GM21825 (cell line): ENCODE results near the gene KIAA1671.

ENCODE experiments used
- ATAC-seq: cut with Tn5 transposase; IDR thresholded peaks from one replicate; pipeline ENCODE4 v1.9.1; 2021; ENCODE audit warnings: mild to moderate bottlenecking, moderate library complexity; ENCODE audit not compliant: unreplicated experiment

KIAA1671 gene

GRCh38 chr22:25084405-25085107 is 132.0 kb downstream of the KIAA1671 start:
- no peak for ATAC-seq

- no peak for ATAC-seq
Measured at GRCh38 chr22:25085156-25085555, 132.6 kb downstream of the KIAA1671 start.

DNA sequence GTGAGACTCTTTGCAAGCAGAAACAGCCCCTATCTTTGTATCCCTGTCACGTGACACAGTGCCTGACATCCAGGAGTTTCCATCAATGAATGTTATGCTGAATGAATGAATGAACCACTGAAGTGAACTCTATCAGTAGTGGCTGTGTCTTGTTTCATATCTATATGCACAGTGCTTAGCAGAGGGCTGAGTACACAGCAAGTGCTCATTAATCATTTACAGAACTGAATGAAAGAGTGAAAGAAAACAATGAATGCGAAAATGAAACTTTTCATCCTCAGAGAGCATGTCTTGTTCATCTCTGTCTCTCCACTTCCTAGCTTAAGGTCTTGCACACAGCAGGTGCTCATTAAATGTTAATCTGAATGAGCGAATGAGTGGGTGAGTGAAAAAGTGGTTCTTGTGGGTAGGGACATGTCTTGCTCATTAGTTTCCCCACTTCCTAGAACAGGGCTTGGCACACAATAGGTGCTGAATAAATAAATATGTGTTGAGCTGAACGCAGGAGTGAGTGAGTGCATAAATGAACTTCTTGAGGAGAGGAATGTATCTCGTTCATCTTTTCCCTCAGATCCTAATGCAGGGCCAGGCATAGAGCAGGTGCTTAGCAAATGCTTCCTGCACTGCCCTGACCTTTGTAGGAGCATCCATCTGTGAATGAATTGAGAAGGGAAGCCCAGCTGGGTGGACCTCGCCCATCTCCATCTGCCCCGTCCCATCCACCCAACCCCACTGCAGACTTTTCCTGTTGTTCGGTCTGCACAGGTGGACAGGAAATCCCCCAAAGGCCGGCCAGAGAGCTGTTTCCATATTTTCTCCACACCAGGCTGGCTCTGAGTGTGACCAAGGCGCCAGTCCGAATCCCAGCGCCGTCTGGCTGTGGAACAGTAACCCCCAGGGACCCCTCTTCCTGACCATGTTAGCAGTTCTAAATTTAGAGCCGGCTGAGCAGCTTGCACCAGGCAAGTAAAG is 133.7 kb downstream of the KIAA1671 start:
- ATAC-seq: peak; percentile 70

DNA sequence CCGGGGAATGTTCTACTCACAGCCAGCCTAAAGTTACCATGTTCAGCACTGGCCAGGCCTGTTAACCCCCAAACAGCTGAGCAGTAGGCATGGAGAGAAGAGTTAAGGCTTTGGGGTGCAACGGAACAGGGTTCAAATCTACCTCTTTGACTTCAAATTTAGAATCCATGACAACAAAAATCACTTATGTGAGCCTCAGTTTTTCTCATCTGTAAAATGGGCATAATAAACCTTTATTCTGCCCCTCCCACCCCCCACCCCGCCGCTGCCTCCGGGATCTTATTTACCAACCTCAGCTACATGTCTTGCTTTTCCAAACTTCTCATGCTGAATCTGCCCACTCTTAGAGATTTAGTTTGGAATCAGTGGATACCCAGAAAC is 134.4 kb downstream of the KIAA1671 start:
- ATAC-seq: peak; percentile 5

- ATAC-seq: no peak
Measured at GRCh38 chr22:25090225-25090890, 137.8 kb downstream of the KIAA1671 start.

DNA sequence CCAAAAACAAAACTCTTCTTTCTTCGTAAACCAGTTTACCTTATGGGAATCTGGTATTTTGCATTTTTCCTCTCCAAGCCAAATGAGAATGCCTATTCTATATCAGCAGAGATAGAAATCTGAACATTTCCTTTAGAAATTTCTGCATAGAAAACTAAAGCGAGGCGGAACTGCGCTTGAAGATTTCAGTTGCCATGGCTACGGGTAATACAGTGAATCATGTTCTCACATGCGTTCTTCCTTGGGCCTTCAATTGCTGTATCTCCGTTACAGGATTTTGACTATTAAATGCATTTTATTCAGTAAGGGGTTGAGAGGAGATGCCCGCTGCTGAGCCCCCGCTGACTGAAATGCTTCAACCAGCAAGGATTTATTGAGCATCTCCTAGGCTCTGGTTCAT is 138.9 kb downstream of the KIAA1671 start:
- no peak for ATAC-seq

GRCh38 chr22:25092119-25092518 is 139.6 kb downstream of the KIAA1671 start:
- no peak for ATAC-seq

DNA sequence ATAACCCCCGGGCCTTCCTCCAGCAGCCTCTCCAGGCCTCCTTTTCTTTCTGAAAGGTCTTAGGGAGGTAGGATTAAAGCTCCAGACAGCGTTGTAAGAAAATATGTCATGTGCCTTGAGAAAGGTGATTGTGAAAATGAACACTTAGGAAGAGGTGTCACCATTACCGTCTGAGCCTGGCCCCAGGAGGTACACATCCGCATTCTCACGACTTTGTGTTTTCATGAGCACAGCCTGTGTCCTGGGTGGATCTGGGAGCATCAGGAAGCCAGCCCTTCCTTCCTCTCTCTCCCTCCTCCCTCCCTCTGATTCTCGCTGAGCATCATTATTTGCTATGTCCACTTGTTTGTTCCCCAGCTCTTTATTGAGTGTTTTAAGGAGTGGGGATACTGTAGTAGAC is 142.1 kb downstream of the KIAA1671 start:
- no peak for ATAC-seq

DNA sequence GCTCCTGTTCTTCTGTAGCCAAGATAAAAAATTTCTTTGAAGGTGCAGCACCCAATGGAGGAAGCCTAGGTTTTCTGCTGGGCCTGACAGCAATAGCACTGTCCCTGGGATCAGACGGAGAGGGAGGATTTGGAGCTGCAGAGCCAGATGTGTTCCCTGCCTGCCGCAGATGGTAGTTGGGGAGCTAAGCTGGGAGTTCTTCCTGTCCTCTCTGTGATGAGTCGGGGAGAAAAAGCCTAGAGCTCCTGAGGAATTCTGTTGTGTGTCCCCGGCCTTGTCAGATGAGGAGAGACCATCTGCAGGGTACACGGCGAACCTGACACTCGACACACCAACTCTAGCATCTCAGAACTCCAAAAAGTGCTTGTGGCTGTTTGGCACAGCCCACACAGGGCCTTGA is 143.4 kb downstream of the KIAA1671 start:
- no peak for ATAC-seq

DNA sequence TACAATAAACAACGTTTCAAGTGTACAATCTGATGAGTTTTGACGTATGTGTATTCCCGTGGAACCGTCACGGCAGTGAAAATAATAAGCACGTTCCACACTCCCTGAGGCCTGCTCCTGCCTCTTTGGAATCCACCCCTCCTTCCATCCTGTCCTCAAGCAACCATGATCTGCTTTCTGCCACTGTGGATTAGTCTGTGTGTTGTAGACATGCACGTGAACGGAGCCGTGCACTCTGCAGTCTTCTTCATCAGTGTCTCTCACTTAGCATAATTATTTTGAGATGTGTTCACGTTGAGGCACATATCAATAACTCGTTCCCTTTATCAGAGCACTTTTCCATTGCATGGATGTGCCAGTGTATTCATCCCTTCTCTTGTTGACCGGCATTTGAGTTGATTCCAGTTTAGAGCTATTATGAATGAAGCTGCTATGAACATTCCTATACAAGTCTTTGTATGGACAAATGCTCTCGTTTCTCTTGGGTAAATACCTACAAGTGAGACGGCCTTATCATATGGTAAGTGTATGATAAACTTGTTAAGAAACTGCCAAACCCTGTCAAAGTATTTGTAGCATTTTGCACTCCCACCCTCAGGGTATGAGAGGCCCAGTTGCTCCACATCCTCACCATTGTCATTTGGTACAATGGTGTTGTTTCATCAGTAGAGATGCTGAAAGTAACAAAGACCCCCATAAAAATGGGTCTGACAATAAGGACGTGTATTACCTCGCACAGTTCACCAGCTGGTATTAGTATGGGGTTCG is 144.3 kb downstream of the KIAA1671 start:
- ATAC-seq: no peak

DNA sequence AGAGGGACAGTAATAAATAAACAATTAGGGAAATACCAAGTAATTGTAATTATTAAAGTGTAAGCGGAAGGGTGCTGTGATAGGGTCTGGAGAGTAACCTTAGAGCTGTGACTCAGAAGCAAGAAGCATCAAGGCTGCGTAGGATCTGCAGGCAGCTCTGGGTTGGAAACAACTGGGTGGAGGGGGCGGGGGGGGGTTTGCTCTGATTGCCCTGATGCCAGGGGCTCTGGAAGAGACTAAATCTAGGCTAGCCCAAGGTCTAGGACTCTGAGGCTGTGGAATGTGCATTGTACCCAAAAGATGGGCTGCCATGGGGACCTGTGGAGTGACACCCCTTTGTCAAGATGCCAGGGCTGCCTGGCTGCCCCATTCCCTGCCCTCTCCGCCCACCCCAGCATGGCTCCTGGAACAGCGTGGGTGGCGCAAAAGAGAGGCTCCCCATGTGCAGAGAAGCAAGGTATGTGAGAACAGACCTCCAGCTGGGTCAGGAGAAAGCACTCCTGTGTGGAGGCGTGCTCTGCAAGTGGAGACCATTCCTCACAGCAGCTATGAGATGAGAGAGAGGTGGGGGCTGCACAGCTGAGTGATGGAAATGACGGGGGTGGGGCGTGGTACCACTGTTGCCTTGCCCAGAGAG is 146.0 kb downstream of the KIAA1671 start:
- no peak for ATAC-seq

GRCh38 chr22:25099202-25099601 is 146.7 kb downstream of the KIAA1671 start:
- no peak for ATAC-seq

- no peak for ATAC-seq
Measured at GRCh38 chr22:25100402-25100801, 147.9 kb downstream of the KIAA1671 start.

DNA sequence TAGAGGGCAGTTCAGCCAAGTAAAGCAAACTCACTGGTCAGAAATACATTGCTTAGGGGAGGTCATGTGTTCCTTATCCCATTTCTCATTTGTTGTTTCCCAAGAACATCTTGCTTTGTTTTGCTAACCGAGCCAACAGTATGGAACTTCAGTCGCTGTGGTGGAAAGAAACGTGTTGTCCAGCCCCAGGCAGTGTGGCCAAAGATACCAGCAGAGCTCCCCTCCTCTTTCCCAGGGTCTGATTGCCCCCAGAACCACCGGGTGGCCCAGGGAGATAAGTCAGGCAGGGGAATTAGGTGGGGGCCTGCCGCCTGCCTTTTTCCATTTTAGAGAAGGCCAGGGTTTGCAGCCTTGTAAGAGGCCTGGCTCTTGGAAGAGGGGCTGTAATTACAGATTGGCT is 148.4 kb downstream of the KIAA1671 start:
- no peak for ATAC-seq

DNA sequence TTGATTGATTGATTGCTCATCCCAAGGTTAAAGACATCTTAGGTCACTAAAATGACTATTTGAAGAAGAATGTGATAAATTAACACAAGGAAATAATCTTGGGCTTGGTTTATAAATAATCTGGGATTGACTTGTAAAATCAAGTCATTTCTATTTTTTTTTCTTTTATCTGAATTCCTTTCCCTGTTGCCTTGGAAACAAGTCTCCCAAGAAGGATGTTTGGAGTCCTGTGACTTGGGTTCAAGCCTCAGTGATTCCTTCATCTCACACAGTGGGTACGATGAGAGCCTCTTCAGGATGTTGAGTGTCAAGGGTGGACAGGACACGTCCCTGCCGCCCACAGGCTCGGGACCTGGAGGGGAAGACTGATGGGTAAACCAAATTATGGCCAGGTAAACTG is 149.0 kb downstream of the KIAA1671 start:
- ATAC-seq: no peak

- ATAC-seq: no peak
Measured at GRCh38 chr22:25101986-25102385, 149.5 kb downstream of the KIAA1671 start.

DNA sequence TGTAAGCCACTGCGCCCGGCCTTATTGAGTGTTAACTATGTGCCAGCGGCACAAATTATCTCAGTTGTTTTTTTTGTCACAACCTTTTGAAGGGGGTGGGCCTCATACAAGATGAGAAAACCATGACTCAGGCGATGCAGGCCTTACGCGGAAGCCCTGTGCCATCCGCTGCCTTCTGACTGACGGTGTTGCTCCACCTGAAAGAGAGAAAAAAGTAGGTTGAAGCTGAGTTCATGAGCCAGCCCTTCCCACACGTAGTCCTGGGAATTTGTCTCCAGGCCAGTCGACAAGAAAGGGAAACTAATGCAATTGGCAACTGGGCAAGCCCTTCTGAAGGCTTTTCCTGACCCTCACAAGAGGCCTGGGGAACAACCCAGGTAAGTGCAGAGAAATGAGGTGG is 150.2 kb downstream of the KIAA1671 start:
- ATAC-seq: no peak

- no peak for ATAC-seq
Measured at GRCh38 chr22:25104367-25104766, 151.9 kb downstream of the KIAA1671 start.

DNA sequence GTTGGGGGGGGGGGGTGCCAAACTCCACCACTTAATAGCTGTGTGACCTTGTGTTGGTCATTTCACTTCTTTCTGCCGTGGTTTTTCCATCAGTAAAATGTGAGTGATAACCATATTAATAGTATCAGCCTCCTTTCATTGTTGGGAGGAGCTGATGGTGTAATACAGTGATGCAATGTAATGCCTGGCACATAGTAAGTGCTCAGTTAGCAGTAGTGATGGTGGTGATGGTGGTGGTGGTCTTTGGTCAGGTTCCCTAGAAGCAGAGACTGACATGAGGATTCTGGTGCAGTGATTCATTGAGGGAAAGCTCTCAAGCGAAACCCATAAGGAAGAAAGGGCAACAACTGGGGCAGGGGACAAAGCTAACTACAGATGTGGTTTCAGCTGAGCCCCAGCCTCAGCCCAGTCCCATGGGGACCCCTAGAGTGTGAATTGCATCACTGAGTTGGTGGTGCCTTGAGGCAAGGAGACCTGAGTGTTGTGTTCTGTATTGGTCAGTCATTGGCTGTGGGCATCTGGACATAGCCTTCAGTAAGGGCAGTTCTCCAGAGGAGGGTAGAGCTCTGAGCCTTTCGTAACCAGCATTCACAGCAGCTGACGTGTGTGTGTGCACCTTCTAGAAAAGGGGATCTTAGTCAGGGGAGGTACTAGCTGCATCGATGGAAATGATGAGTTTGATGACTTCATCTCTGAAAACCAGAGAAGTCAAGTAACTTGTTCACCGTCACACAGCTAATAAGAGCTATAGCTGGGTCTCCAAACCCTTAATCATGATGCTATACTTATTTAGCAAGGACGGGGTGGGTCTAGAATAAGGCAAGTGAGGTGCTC is 153.5 kb downstream of the KIAA1671 start:
- no peak for ATAC-seq
